Endothelial cell of umbilical vein (primary cell): ENCODE results near the gene AOC2. TPM values are rescaled to one million over a fixed set of nuclear protein-coding genes. Genes with fewer than 3 reads are reported as not detected.

Experiments used
- BruUV-seq: library from RNA; stranded (reverse); fragments of 400-500 nt; replicated peaks from 2 replicates; lab custom pipeline; 2021; lab: Mats Ljungman, UMichigan
- CTCF ChIA-PET: fragments of 300-600, 350-600 bp; sonication (Branson Sonifier 250); formaldehyde crosslinking; loops from one replicate; lab custom pipeline; 2021; ENCODE audit warnings: antibody characterized with exemption, inconsistent platforms; lab: Charles Lee
- POLR2A ChIA-PET: fragments of 300-600, 350-600 bp; sonication (Branson Sonifier 250); formaldehyde crosslinking; loops from one replicate; lab custom pipeline; 2021; ENCODE audit warnings: antibody characterized with exemption, inconsistent platforms; lab: Charles Lee
- DNase-seq: peaks from one replicate; pipeline ENCODE4 v3.0.0-alpha.2; 2011; ENCODE audit warnings: low read depth, low spot score
- FAIRE-seq: peaks from 2 replicates; lab custom pipeline; 2011; peaks lifted over from hg19 to GRCh38; lab: Jason Lieb, UNC
- H2AFZ ChIP-seq: 2 replicates; pipeline ENCODE4 v1.6.0; 2012; ENCODE audit warnings: low read depth, low read length, control low read depth, inconsistent platforms
- H3K27ac ChIP-seq: 2 replicates; pipeline ENCODE4 v1.5.1; 2011; ENCODE audit warnings: low read depth, mild to moderate bottlenecking, control low read depth, low read length, moderate library complexity; ENCODE audit not compliant: insufficient read depth
- H3K27me3 ChIP-seq, 2 experiments: 2 replicates each; pipeline versions ENCODE4 v1.6.0 to v1.6.1; 2011; ENCODE audit warnings: low read length in 2 of 2, mixed read lengths in 1 of 2; ENCODE audit not compliant: control insufficient read depth in 2 of 2, insufficient read depth in 2 of 2
- H3K36me3 ChIP-seq, 2 experiments: 2 replicates in 1 of 2; 3 replicates in 1 of 2; pipeline ENCODE4 v1.5.1; 2011; ENCODE audit warnings: low read length in 2 of 2, mild to moderate bottlenecking in 1 of 2, moderate library complexity in 1 of 2; ENCODE audit not compliant: control insufficient read depth in 2 of 2, insufficient read depth in 2 of 2; ENCODE audit errors: extremely low read depth in 1 of 2
- H3K4me1 ChIP-seq: 3 replicates; pipeline ENCODE4 v1.5.1; 2011; ENCODE audit warnings: mild to moderate bottlenecking, low read length; ENCODE audit not compliant: control insufficient read depth, insufficient read depth; ENCODE audit errors: extremely low read depth
- H3K4me2 ChIP-seq: 2 replicates; pipeline ENCODE4 v1.6.1; 2011; ENCODE audit warnings: low read length, control low read depth, mixed read lengths; ENCODE audit not compliant: insufficient read depth
- H3K4me3 ChIP-seq, 3 experiments: fragments of 200-600 bp in 1 of 3; sonication (generic), shearing (Covaris generic) in 1 of 3; replicated peaks in 1 of 3; 2 replicates each; pipeline ENCODE4 v1.5.1; 2011 to 2016; ENCODE audit warnings: control low read depth in 3 of 3, low read length in 3 of 3, mild to moderate bottlenecking in 2 of 3, inconsistent platforms in 1 of 3, low read depth in 1 of 3, moderate library complexity in 1 of 3; ENCODE audit not compliant: insufficient read depth in 1 of 3
- H3K79me2 ChIP-seq: 2 replicates; pipeline ENCODE4 v1.6.0; 2012; ENCODE audit warnings: low read length, inconsistent platforms; ENCODE audit not compliant: control insufficient read depth, insufficient read depth
- H3K9ac ChIP-seq: replicated peaks from 2 replicates; pipeline ENCODE3; 2011; ENCODE audit warnings: low read length, control low read depth; ENCODE audit not compliant: insufficient read depth; ENCODE audit errors: extremely low read depth
- H3K9me1 ChIP-seq: replicated peaks from 3 replicates; pipeline ENCODE4 v1.6.0; 2011; ENCODE audit warnings: mild to moderate bottlenecking, low read length; ENCODE audit not compliant: control insufficient read depth, insufficient read depth; ENCODE audit errors: extremely low read depth
- H3K9me3 ChIP-seq: replicated peaks from 2 replicates; pipeline ENCODE4 v1.5.1; 2012; ENCODE audit warnings: low read length, inconsistent platforms; ENCODE audit not compliant: control insufficient read depth, insufficient read depth
- H4K20me1 ChIP-seq: replicated peaks from 2 replicates; pipeline ENCODE3; 2011; ENCODE audit warnings: mild to moderate bottlenecking, low read length; ENCODE audit not compliant: control insufficient read depth, insufficient read depth; ENCODE audit errors: extremely low read depth
- EZH2 ChIP-seq: IDR thresholded peaks from 2 replicates; pipeline ENCODE4 v1.6.1; 2012; ENCODE audit warnings: borderline replicate concordance, low read depth, mild to moderate bottlenecking, moderate library complexity, low read length, inconsistent platforms; ENCODE audit not compliant: severe bottlenecking
- FOS ChIP-seq: IDR thresholded peaks from 2 replicates; pipeline ENCODE4 v1.6.1; 2011; ENCODE audit warnings: mild to moderate bottlenecking, low read length, moderate library complexity, borderline replicate concordance; ENCODE audit not compliant: insufficient read depth
- GATA2 ChIP-seq: IDR thresholded peaks from 2 replicates; pipeline ENCODE4 v1.7.0; 2011; ENCODE audit warnings: low read depth, mild to moderate bottlenecking, moderate library complexity, mixed read lengths, low read length; ENCODE audit not compliant: insufficient read length, insufficient read depth
- JUN ChIP-seq: IDR thresholded peaks from 2 replicates; pipeline ENCODE4 v1.6.1; 2011; ENCODE audit warnings: borderline replicate concordance, low read depth; ENCODE audit not compliant: insufficient read length, insufficient read depth
- MYC ChIP-seq: IDR thresholded peaks from one replicate; pipeline ENCODE4 v1.6.1; 2011; ENCODE audit warnings: mild to moderate bottlenecking, low read depth, low read length
- POLR2A ChIP-seq: IDR thresholded peaks from 2 replicates; pipeline ENCODE4 v1.6.1; 2012; ENCODE audit warnings: low read depth, mild to moderate bottlenecking, control low read depth, low read length
- POLR2AphosphoS5 ChIP-seq: IDR thresholded peaks from 2 replicates; pipeline ENCODE4 v1.6.1; 2012; ENCODE audit warnings: low read depth, mild to moderate bottlenecking, control low read depth, low read length, moderate library complexity; ENCODE audit not compliant: insufficient read depth
- dilution Hi-C: fragments of 300-500 bp; cut with MboI; formaldehyde crosslinking; loops from one replicate; pipeline ENCODE4 v1.15.0; 2019; ENCODE audit warnings: low sequenced_read_pairs; ENCODE audit not compliant: extremely low pct_ligation_motif_present
- intact Hi-C: fragments of 100-400 bp; cut with micrococcal nuclease; formaldehyde crosslinking; loops from one replicate; pipeline ENCODE4 v1.10.0; 2022
- polyA plus RNA-seq, 4 experiments: library from polyadenylated mRNA; depleted of rRNA in 3 of 4; stranded (reverse) in 3 of 4; unstranded in 1 of 4; fragments of >200 nt; gene quantifications; 2 replicates each; pipeline versions ENCODE4 v1.2.1 to v1.2.3, GENCODE V29; 2011 to 2012; ENCODE audit warnings: missing spikeins in 1 of 4
- total RNA-seq: library from RNA; stranded (reverse); gene quantifications from 2 replicates; pipeline ENCODE4 v1.2.3, GENCODE V29; 2021
- TF ChIP-seq, protein P1 (sequence below), 2 donors: IDR thresholded peaks; 1 replicate in 1 of 2; 2 replicates in 1 of 2; pipeline ENCODE4 v1.5.1; 2011; ENCODE audit warnings: low read length in 2 of 2, mild to moderate bottlenecking in 2 of 2, moderate library complexity in 2 of 2, control low read depth in 1 of 2, inconsistent platforms in 1 of 2, low read depth in 1 of 2; ENCODE audit not compliant: insufficient read depth in 1 of 2; ENCODE audit errors: extremely low read depth in 1 of 2
- TF ChIP-seq, protein P2 (sequence below): IDR thresholded peaks from 2 replicates; pipeline ENCODE4 v1.6.1; 2011; ENCODE audit not compliant: insufficient read depth, insufficient read length

The AOC2 gene
- total and polyA plus RNA-seq, 2 donors (not counting 3 experiments of a cell fraction or from before 2014, with no cell fraction given): 0.62 to 1.9 TPM

DNA sequence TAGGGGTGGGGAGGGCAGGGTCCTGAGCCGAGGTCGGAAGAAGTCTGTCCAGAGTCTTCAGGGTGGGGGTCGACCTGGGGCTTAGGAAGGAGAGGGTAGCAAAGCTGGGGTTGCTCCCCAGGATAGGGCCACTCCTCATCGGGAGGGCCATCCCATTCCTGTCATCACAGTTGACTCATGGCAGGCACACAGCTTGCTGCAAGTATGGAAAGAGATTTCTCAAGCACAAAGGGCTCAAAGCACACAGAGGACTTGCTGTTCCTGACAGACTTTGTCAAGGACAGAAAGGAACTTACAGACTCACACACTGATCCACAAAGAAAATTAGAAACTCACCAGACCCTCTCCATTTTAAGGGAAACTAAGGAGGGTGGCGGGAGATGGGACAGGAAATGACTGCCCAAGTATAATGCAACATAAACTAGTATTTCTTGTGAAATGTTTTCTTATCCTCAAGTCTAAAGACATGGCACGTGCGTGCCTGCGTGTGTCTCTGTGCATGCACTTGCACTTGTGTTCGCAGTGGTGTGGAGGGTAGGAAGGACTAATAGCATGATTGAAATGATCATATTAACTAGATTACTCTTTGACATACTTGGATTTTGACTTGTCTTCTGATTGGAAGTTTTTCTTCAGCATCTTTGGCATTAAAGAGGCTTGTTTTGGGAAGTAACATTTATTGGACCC, 2.4 kb downstream of the AOC2 start:
- CTCF ChIA-PET: interaction anchor here (1.0 to 8.9 kb wide), 3 partner anchors 82 to 151 kb away, joined by 3 to 132 read pairs (median 122); partner anchors contain the start of gene RPL27
- POLR2A ChIA-PET: no interaction called here
- H4K20me1 ChIP-seq: peaks cover 2% of the 10 kb centered on the region

DNA sequence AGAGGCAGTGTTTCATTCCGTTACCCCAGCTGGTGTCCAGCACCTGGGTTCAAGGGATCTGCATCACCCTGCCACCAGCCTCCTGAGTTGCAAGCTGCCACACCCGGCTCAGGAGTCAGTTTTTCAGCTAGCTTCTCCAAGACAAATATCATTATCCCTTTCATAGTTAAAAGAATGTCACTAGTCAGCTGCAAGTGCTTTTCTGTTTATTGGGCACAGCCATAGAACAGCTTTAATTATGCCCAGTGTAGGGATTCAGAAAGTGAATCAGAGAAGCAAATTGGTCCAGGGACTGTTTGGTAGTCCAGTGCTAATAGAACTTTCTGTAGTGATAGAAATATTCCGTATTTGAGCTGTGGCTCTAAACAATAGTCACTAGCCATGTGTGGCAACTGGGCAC, 3.7 kb downstream of the AOC2 start:
- Histone ChIP-seq H3K79me2 (no peaks in the 10 kb centered on the region), H3K4me1 (no peaks in the 10 kb centered on the region), H3K27me3 (peaks cover 0 to 3% of the 10 kb centered on the region in 2 experiments), H3K9me3 (no peaks in the 10 kb centered on the region), H3K4me3 (no peak overlapping the region), H3K27ac (no peak overlapping the region), H4K20me1 (no peaks in the 10 kb centered on the region), H2AFZ (no peak overlapping the region), H3K9ac (no peak overlapping the region), H3K36me3 (peaks cover 9 to 24% of the 10 kb centered on the region in 2 experiments), H3K4me2 (no peak overlapping the region), H3K9me1 (no peaks in the 10 kb centered on the region)
- intact Hi-C loops: no loop called here
- FAIRE-seq (no peak), DNase-seq (no peak)
- POLR2A ChIA-PET: interaction anchor here (0.7 kb wide), 1 partner anchor 293 kb away, joined by 4 read pairs; no protein-coding TSS in a partner anchor
- dilution Hi-C loops: no loop called here
- CTCF ChIA-PET: interaction anchor here (0.8 to 8.9 kb wide), 7 partner anchors 11 to 98 kb away, joined by 3 to 132 read pairs (median 4); partner anchors contain the start of gene BECN1
- TF ChIP-seq, protein P1, sequence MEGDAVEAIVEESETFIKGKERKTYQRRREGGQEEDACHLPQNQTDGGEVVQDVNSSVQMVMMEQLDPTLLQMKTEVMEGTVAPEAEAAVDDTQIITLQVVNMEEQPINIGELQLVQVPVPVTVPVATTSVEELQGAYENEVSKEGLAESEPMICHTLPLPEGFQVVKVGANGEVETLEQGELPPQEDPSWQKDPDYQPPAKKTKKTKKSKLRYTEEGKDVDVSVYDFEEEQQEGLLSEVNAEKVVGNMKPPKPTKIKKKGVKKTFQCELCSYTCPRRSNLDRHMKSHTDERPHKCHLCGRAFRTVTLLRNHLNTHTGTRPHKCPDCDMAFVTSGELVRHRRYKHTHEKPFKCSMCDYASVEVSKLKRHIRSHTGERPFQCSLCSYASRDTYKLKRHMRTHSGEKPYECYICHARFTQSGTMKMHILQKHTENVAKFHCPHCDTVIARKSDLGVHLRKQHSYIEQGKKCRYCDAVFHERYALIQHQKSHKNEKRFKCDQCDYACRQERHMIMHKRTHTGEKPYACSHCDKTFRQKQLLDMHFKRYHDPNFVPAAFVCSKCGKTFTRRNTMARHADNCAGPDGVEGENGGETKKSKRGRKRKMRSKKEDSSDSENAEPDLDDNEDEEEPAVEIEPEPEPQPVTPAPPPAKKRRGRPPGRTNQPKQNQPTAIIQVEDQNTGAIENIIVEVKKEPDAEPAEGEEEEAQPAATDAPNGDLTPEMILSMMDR (IDR thresholded peaks at IDR 0.05; ENCODE audit: extremely low read depth in 1 of 2, insufficient read depth in 1 of 2, low read depth in 1 of 2, low read length in 2 of 2): no peak
- no peak for TF ChIP-seq GATA2
- no peak for TF ChIP-seq FOS
- no peak for TF ChIP-seq POLR2AphosphoS5
- no peak for TF ChIP-seq EZH2
- no peak for TF ChIP-seq MYC
- TF ChIP-seq POLR2A: no peak
- no peak for TF ChIP-seq JUN
- TF ChIP-seq, protein P2, sequence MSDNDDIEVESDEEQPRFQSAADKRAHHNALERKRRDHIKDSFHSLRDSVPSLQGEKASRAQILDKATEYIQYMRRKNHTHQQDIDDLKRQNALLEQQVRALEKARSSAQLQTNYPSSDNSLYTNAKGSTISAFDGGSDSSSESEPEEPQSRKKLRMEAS: no peak
- no TSS peak for BruUV-seq

More for the DNA sequence above, 2.4 kb downstream of the AOC2 start:
- no peak overlapping the region for H3K4me2 ChIP-seq
- H3K9ac ChIP-seq: no peak overlapping the region
- no TSS peak for BruUV-seq
- H2AFZ ChIP-seq: no peak overlapping the region
- H3K9me3 ChIP-seq: no peaks in the 10 kb centered on the region
- no peaks in the 10 kb centered on the region for H3K79me2 ChIP-seq
- H3K4me3 ChIP-seq: no peak overlapping the region
- H3K36me3 ChIP-seq: peaks cover 14 to 30% of the 10 kb centered on the region in 2 experiments
- H3K9me1 ChIP-seq: no peaks in the 10 kb centered on the region
- TF ChIP-seq GATA2 (no peak), POLR2A (peak; percentile 28)
- no peak for FAIRE-seq
- no peak for DNase-seq
- H3K27ac ChIP-seq: no peak overlapping the region
- intact Hi-C loops: no loop called here
- H3K4me1 ChIP-seq: no peaks in the 10 kb centered on the region
- dilution Hi-C loops: no loop called here
- peaks cover 0 to 3% of the 10 kb centered on the region in 2 experiments for H3K27me3 ChIP-seq
